Muscle of leg (tissue), 11 donors: Measurements from ENCODE around the gene CCDC106. TPM values are rescaled to one million over a fixed set of nuclear protein-coding genes. Genes with fewer than 3 reads are reported as not detected.

Experiments used
- DNase-seq: peaks from one replicate; pipeline ENCODE4 v3.0.0; 2013
- H3K27ac ChIP-seq: one replicate; pipeline ENCODE4 v1.5.1; 2013; ENCODE audit warnings: mild to moderate bottlenecking, low read length, control low read depth
- H3K27me3 ChIP-seq: one replicate; pipeline ENCODE4 v1.6.1; 2013; ENCODE audit warnings: low read length; ENCODE audit not compliant: control insufficient read depth, insufficient read depth
- H3K36me3 ChIP-seq: one replicate; pipeline ENCODE4 v1.6.1; 2013; ENCODE audit warnings: low read length; ENCODE audit not compliant: control insufficient read depth, insufficient read depth
- H3K4me1 ChIP-seq: one replicate; pipeline ENCODE4 v1.6.1; 2013; ENCODE audit warnings: low read length; ENCODE audit not compliant: control insufficient read depth, insufficient read depth
- H3K4me3 ChIP-seq: one replicate; pipeline ENCODE4 v1.5.1; 2013; ENCODE audit warnings: low read length, control low read depth
- H3K9me3 ChIP-seq: replicated peaks from 2 replicates; pipeline ENCODE4 v1.6.1; 2013; ENCODE audit warnings: low read depth, low read length; ENCODE audit not compliant: control insufficient read depth
- WGBS: methylation state at CpG from one replicate; pipeline ENCODE4 v1.1.5; 2013; ENCODE audit warnings: missing lambda C conversion rate; ENCODE audit not compliant: insufficient coverage; 5-methylcytosine and 5-hydroxymethylcytosine counted together
- polyA plus RNA-seq, 8 donors: library from polyadenylated mRNA; unstranded; fragments of 120-200 nt; gene quantifications; one replicate each; pipeline versions ENCODE4 v1.2.1 to v1.2.3, GENCODE V29; 2013; ENCODE audit warnings: inconsistent platforms in 1 of 8, low replicate concordance in 1 of 8; ENCODE audit not compliant: insufficient read length in 8 of 8, insufficient read depth in 1 of 8
- total RNA-seq: library from RNA; stranded (reverse); fragments of 120-200 nt; gene quantifications from one replicate; pipeline ENCODE4 v1.2.4, GENCODE V29; 2013

The CCDC106 gene
- total and polyA plus RNA-seq, 9 donors, result 5.3 to 16.4 (median 14.7) TPM

GRCh38 chr19:55690109-55690768 lies 42.2 kb downstream of the CCDC106 start:
- no peaks in the 10 kb centered on the region for H3K9me3 ChIP-seq
- H3K4me1 ChIP-seq, result peaks cover 22% of the 10 kb centered on the region
- DNase-seq, result no peak
- H3K4me3 ChIP-seq, result no peak overlapping the region
- H3K27ac ChIP-seq, result no peak overlapping the region
- peaks cover 73% of the 10 kb centered on the region for H3K36me3 ChIP-seq
- 91% methylated on average over 24 of the region's 25 CpGs for WGBS
- no peaks in the 10 kb centered on the region for H3K27me3 ChIP-seq

DNA sequence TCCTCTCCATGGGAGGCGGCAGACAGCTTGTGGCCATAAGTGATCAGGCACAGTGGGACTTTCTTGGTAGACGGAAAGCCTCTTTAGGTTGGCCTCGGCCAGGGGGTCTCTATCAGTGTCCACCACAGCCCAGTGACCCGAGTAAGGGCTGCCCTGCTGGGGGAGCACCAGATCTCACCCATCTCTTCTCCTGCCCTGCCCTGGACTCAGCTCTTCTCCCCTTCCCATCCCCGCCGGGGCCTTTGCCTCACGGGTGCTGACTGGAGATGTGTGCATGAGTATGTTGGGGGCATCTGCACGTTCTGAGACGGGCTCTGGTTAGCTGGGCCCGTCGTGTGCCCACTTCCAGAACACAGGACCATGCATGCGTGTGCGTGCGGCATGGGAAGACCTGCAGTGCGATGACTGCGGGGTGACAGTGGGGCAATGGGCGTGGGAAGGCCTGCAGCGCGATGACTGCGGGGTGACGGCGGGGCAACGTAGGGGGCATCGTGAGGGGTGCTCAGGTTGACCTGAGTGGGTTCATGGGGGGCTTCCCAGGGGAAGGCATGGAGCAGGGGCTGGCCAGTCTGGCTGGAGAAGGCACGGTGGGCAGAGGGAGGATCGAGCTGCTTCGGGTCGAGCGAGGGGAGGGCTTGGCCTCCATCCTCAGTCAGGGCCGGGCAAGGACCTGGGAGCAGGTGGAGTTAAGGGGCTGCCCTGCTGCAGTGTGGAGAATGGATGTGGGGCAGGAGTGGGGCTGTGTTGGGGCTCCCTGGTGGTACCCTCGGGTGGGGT lies 42.9 kb downstream of the CCDC106 start:
- Histone ChIP-seq H3K4me1 (peaks cover 22% of the 10 kb centered on the region), H3K27me3 (no peaks in the 10 kb centered on the region), H3K4me3 (no peak overlapping the region), H3K36me3 (peaks cover 73% of the 10 kb centered on the region), H3K9me3 (no peaks in the 10 kb centered on the region), H3K27ac (no peak overlapping the region)
- DNase-seq, result no peak
- WGBS, result 93% methylated on average over 21 of the region's 31 CpGs

DNA sequence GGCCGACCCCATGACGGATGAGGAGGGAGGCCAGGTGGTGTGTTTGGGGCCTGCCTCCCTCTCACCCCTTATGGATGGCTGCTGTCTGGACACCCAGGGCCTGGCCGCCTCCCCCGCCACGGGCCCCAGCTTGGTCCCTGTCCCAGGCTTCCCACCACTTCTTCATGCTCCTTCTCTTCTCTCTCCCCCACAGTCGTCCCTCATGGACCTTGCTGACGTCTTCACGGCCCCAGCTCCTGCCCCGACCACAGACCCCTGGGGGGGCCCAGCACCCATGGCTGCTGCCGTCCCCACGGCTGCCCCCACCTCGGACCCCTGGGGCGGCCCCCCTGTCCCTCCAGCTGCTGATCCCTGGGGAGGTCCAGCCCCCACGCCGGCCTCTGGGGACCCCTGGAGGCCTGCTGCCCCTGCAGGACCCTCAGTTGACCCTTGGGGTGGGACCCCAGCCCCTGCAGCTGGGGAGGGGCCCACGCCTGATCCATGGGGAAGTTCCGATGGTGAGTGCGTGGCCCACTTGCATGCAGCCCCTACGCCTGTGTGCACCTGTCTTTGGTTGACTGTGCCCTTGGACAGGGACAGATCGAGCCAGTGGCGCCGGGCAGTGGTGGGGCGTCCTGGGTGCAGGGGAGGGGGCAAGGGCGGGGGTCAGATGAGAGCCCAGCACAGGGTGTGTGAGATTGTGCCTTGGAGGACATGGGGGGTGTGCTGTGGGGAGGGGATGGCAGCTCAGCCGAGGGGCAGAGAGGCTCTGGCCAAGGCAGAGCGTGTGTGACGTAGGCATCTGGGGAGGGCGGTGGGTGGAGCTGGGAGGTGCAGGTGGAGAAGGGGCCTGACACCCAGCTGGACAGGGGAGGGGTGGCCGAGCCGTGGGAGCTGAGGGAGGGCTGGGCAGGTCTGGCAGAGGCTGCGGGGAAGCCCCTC lies 43.8 kb downstream of the CCDC106 start:
- Histone ChIP-seq H3K27me3 (no peaks in the 10 kb centered on the region), H3K9me3 (no peaks in the 10 kb centered on the region), H3K27ac (no peak overlapping the region), H3K4me3 (no peak overlapping the region), H3K4me1 (peaks cover 22% of the 10 kb centered on the region), H3K36me3 (peaks cover 77% of the 10 kb centered on the region)
- DNase-seq, result no peak
- WGBS, result 82% methylated on average over 28 of the region's 31 CpGs

GRCh38 chr19:55692681-55693081 lies 44.7 kb downstream of the CCDC106 start:
- Histone ChIP-seq H3K4me3 (no peak overlapping the region), H3K9me3 (no peaks in the 10 kb centered on the region), H3K4me1 (peaks cover 18% of the 10 kb centered on the region), H3K36me3 (peaks cover 77% of the 10 kb centered on the region), H3K27me3 (no peaks in the 10 kb centered on the region), H3K27ac (no peak overlapping the region)
- no peak for DNase-seq
- 79% methylated on average over 9 of the region's 19 CpGs for WGBS

DNA sequence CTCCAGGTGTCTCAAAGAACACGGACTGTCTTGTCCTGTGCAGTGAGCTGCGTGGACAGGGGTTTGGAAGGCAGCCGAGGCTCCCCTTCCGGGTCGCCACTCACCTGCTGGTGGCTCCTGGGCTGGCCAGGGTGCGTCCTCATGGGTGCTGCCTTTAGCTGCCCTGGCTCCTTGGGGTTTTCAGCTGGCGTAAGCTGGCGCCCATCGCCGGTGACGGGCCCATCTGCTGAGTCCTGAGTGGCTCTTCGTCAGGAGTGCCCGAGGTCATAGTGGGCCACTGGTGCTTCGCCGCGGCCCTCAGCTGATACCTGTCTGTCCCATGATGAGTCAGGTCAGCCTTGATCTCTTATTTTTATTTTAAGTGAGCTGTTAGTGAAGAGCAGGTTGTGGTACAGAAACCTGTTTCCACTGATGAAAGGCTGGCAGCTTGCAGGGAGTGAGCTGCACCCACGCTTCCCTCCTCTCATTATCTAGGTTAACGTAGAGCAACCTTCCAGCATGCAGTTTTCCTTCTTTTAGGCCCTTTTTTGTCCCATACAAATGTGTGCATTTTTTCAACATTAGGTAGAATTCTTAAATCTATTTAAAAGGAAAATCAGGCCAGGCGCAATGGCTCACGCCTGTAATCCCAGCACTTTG lies 45.4 kb downstream of the CCDC106 start:
- Histone ChIP-seq H3K36me3 (peaks cover 78% of the 10 kb centered on the region), H3K4me1 (peaks cover 10% of the 10 kb centered on the region), H3K4me3 (no peak overlapping the region), H3K27ac (no peak overlapping the region), H3K27me3 (no peaks in the 10 kb centered on the region), H3K9me3 (no peaks in the 10 kb centered on the region)
- DNase-seq, result no peak
- WGBS, result 94% methylated on average over 17 of the region's 20 CpGs

DNA sequence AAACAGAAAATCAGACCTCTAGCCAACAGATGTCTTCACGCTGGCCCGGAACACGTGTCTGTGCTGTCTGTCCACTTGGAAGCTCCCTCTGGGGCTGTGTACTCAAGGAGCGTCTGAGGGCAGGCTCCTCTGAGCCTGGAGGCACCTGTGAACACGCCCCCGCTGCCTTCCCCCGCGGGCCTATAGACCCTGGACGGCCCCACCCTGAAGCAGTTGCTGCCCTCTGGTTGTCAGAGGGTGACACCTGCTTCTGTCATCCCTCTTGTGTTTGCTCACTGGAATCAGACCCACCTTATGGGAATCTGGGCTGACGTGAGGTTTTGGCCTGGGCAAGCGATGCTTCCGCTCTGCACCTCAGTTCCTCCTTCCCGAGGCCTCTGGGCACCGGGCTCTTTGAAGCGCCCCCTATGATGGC lies 46.2 kb downstream of the CCDC106 start:
- Histone ChIP-seq H3K36me3 (peaks cover 75% of the 10 kb centered on the region), H3K27me3 (no peaks in the 10 kb centered on the region), H3K4me3 (no peak overlapping the region), H3K9me3 (no peaks in the 10 kb centered on the region), H3K4me1 (peaks cover 2% of the 10 kb centered on the region), H3K27ac (no peak overlapping the region)
- no peak for DNase-seq
- WGBS, result 80% methylated on average over 11 of the region's 15 CpGs

DNA sequence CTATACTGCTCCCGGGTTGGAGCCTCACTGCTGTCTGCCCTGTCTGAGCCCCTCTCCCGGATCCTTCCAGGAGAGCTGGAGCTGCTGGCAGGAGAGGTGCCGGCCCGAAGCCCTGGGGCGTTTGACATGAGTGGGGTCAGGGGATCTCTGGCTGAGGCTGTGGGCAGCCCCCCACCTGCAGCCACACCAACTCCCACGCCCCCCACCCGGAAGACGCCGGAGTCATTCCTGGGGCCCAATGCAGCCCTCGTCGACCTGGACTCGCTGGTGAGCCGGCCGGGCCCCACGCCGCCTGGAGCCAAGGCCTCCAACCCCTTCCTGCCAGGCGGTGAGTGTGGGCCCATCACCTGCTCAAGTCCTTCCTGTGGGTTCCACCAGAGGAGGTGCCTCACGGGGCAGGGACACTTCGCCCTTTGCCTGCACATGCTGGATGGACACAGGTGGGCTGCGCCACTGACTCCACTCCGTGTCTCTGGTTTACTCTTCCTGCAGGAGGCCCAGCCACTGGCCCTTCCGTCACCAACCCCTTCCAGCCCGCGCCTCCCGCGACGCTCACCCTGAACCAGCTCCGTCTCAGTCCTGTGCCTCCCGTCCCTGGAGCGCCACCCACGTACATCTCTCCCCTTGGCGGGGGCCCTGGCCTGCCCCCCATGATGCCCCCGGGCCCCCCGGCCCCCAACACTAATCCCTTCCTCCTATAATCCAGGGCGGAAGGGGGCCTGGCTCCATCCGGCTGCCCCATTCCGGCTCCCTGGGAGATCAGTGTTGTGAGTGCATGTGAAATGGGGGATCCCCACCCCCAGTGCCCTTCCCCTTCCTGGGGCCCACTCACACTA lies 46.9 kb downstream of the CCDC106 start:
- no peak for DNase-seq
- H3K9me3 ChIP-seq, result no peaks in the 10 kb centered on the region
- no peaks in the 10 kb centered on the region for H3K27me3 ChIP-seq
- H3K27ac ChIP-seq, result no peak overlapping the region
- no peak overlapping the region for H3K4me3 ChIP-seq
- 94% methylated on average over 23 of the region's 37 CpGs for WGBS
- peaks cover 69% of the 10 kb centered on the region for H3K36me3 ChIP-seq
- H3K4me1 ChIP-seq, result no peaks in the 10 kb centered on the region

- H3K27ac ChIP-seq, result no peak overlapping the region
- H3K4me3 ChIP-seq, result no peak overlapping the region
- H3K4me1 ChIP-seq, result no peaks in the 10 kb centered on the region
- DNase-seq, result no peak
- peaks cover 65% of the 10 kb centered on the region for H3K36me3 ChIP-seq
- 92% methylated on average over 18 of the region's 23 CpGs for WGBS
- no peaks in the 10 kb centered on the region for H3K27me3 ChIP-seq
- H3K9me3 ChIP-seq, result no peaks in the 10 kb centered on the region
Observed at GRCh38 chr19:55695511-55696290, 47.7 kb downstream of the CCDC106 start.
